Measurements from ENCODE around the gene SCRN1.

SCRN1 gene

DNA sequence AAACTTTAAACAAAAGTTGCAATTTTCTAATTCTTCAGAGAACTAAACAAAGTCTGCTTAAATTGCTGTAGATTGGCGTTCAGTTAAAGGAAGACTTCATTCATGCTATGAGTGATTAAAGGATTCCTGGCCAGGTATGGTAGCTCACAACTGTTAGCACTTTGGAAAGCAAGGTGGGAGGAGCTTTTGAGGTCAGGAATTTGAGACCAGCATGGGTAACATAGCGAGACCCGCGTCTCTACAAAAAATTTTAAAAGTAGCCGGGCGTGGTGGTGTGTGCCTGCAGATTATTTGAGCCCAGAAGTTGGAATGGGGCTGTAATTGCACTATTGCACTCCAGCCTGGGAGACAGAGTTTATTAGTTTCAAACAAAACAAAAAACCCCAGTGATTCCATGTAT, 13.5 kb upstream of the SCRN1 start:
- no peak overlapping the region for H3K4me3 ChIP-seq (ENCODE audit: low read depth, low read length)

DNA sequence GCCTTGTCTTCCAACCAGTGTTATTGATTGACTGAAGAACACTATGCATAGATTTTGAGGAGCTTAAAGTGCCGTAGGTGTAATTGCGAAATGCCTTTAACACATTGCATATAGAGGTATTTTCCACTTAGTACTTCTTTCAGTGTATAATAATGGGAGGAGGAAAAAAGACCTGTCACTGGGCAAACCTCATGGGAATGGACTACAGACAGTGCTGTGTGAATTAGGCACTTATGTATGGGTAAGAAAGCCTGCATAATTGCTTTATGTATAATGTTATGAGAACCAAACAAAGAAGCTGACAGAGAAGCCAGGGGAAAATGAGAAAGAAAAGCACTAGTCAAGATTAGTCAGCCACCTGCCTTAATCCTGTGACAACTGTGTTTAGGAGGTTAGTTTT, 12.4 kb upstream of the SCRN1 start:
- Histone ChIP-seq H3K27me3 (ENCODE audit: insufficient read depth, low read length) (no peaks in the 10 kb centered on the region), H3K4me3 (ENCODE audit: low read depth, low read length) (no peak overlapping the region), H3K4me1 (ENCODE audit: control insufficient read depth, insufficient read depth, low read length, unreplicated experiment) (no peaks in the 10 kb centered on the region), H2AFZ (ENCODE audit: low read length, unreplicated experiment) (no peak overlapping the region), H3K79me2 (ENCODE audit: control insufficient read depth, insufficient read depth, low read length, unreplicated experiment) (no peaks in the 10 kb centered on the region), H3K36me3 (ENCODE audit: insufficient read depth, low read length) (no peaks in the 10 kb centered on the region), H3K27ac (ENCODE audit: low read depth, low read length) (no peak overlapping the region)

More for the DNA sequence above, 13.5 kb upstream of the SCRN1 start:
- Histone ChIP-seq H3K4me1 (ENCODE audit: control insufficient read depth, insufficient read depth, low read length, unreplicated experiment) (no peaks in the 10 kb centered on the region), H3K27me3 (ENCODE audit: insufficient read depth, low read length) (no peaks in the 10 kb centered on the region), H2AFZ (ENCODE audit: low read length, unreplicated experiment) (no peak overlapping the region), H3K36me3 (ENCODE audit: insufficient read depth, low read length) (no peaks in the 10 kb centered on the region), H3K79me2 (ENCODE audit: control insufficient read depth, insufficient read depth, low read length, unreplicated experiment) (no peaks in the 10 kb centered on the region), H3K27ac (ENCODE audit: low read depth, low read length) (no peak overlapping the region)

- Histone ChIP-seq H2AFZ (ENCODE audit: low read length, unreplicated experiment) (no peak overlapping the region), H3K4me1 (ENCODE audit: control insufficient read depth, insufficient read depth, low read length, unreplicated experiment) (no peaks in the 10 kb centered on the region), H3K4me3 (ENCODE audit: low read depth, low read length) (no peak overlapping the region), H3K27me3 (ENCODE audit: insufficient read depth, low read length) (no peaks in the 10 kb centered on the region), H3K79me2 (ENCODE audit: control insufficient read depth, insufficient read depth, low read length, unreplicated experiment) (no peaks in the 10 kb centered on the region), H3K27ac (ENCODE audit: low read depth, low read length) (no peak overlapping the region), H3K36me3 (ENCODE audit: insufficient read depth, low read length) (peaks cover 5% of the 10 kb centered on the region; the same call in 1 of the 2 replicates)
These were observed 8.9 kb upstream of the SCRN1 start for GRCh38 chr7:29998489-29998888.

GRCh38 chr7:29996321-29996720, 6.7 kb upstream of the SCRN1 start:
- H3K27ac ChIP-seq (ENCODE audit: low read depth, low read length), result no peak overlapping the region
- no peaks in the 10 kb centered on the region for H3K27me3 ChIP-seq (ENCODE audit: insufficient read depth, low read length)
- no peaks in the 10 kb centered on the region for H3K79me2 ChIP-seq (ENCODE audit: control insufficient read depth, insufficient read depth, low read length, unreplicated experiment)
- peaks cover 5% of the 10 kb centered on the region; the same call in 1 of the 2 replicates for H3K36me3 ChIP-seq (ENCODE audit: insufficient read depth, low read length)
- H3K4me3 ChIP-seq (ENCODE audit: low read depth, low read length), result no peak overlapping the region
- H2AFZ ChIP-seq (ENCODE audit: low read length, unreplicated experiment), result no peak overlapping the region
- no peaks in the 10 kb centered on the region for H3K4me1 ChIP-seq (ENCODE audit: control insufficient read depth, insufficient read depth, low read length, unreplicated experiment)

- Histone ChIP-seq H2AFZ (ENCODE audit: low read length, unreplicated experiment) (no peak overlapping the region), H3K36me3 (ENCODE audit: insufficient read depth, low read length) (peaks cover 5% of the 10 kb centered on the region; the same call in 1 of the 2 replicates), H3K27me3 (ENCODE audit: insufficient read depth, low read length) (no peaks in the 10 kb centered on the region), H3K27ac (ENCODE audit: low read depth, low read length) (no peak overlapping the region), H3K4me3 (ENCODE audit: low read depth, low read length) (no peak overlapping the region), H3K4me1 (ENCODE audit: control insufficient read depth, insufficient read depth, low read length, unreplicated experiment) (no peaks in the 10 kb centered on the region), H3K79me2 (ENCODE audit: control insufficient read depth, insufficient read depth, low read length, unreplicated experiment) (peaks cover 7% of the 10 kb centered on the region)
These were observed 6.1 kb upstream of the SCRN1 start for GRCh38 chr7:29995652-29996051.

- Histone ChIP-seq H3K27ac (ENCODE audit: low read depth, low read length) (no peak overlapping the region), H3K36me3 (ENCODE audit: insufficient read depth, low read length) (peaks cover 5% of the 10 kb centered on the region; the same call in 1 of the 2 replicates), H3K27me3 (ENCODE audit: insufficient read depth, low read length) (no peaks in the 10 kb centered on the region), H3K4me3 (ENCODE audit: low read depth, low read length) (no peak overlapping the region), H3K4me1 (ENCODE audit: control insufficient read depth, insufficient read depth, low read length, unreplicated experiment) (peaks cover 3% of the 10 kb centered on the region), H3K79me2 (ENCODE audit: control insufficient read depth, insufficient read depth, low read length, unreplicated experiment) (peaks cover 26% of the 10 kb centered on the region), H2AFZ (ENCODE audit: low read length, unreplicated experiment) (no peak overlapping the region)
These were observed 3.5 kb upstream of the SCRN1 start for GRCh38 chr7:29993140-29993539.

- Histone ChIP-seq H3K27ac (ENCODE audit: low read depth, low read length) (no peak overlapping the region), H3K27me3 (ENCODE audit: insufficient read depth, low read length) (no peaks in the 10 kb centered on the region), H3K36me3 (ENCODE audit: insufficient read depth, low read length) (peaks cover 5% of the 10 kb centered on the region; the same call in 1 of the 2 replicates), H2AFZ (ENCODE audit: low read length, unreplicated experiment) (no peak overlapping the region), H3K4me1 (ENCODE audit: control insufficient read depth, insufficient read depth, low read length, unreplicated experiment) (peaks cover 12% of the 10 kb centered on the region), H3K4me3 (ENCODE audit: low read depth, low read length) (no peak overlapping the region), H3K79me2 (ENCODE audit: control insufficient read depth, insufficient read depth, low read length, unreplicated experiment) (peaks cover 38% of the 10 kb centered on the region)
These were observed 2.3 kb upstream of the SCRN1 start for GRCh38 chr7:29991937-29992336.

- H3K27me3 ChIP-seq (ENCODE audit: insufficient read depth, low read length), result no peaks in the 10 kb centered on the region
- H3K79me2 ChIP-seq (ENCODE audit: control insufficient read depth, insufficient read depth, low read length, unreplicated experiment), result peaks cover 45% of the 10 kb centered on the region
- H2AFZ ChIP-seq (ENCODE audit: low read length, unreplicated experiment), result no peak overlapping the region
- H3K4me1 ChIP-seq (ENCODE audit: control insufficient read depth, insufficient read depth, low read length, unreplicated experiment), result peaks cover 14% of the 10 kb centered on the region
- H3K27ac ChIP-seq (ENCODE audit: low read depth, low read length), result no peak overlapping the region
- no peaks in the 10 kb centered on the region for H3K36me3 ChIP-seq (ENCODE audit: insufficient read depth, low read length)
- H3K4me3 ChIP-seq (ENCODE audit: low read depth, low read length), result no peak overlapping the region
These were observed 1.3 kb upstream of the SCRN1 start for GRCh38 chr7:29990931-29991330.

GRCh38 chr7:29988424-29989256, 961 bp downstream of the SCRN1 start:
- Histone ChIP-seq H3K36me3 (ENCODE audit: insufficient read depth, low read length) (no peaks in the 10 kb centered on the region), H3K4me3 (ENCODE audit: low read depth, low read length) (peak overlapping the region; percentile 88), H3K4me1 (ENCODE audit: control insufficient read depth, insufficient read depth, low read length, unreplicated experiment) (peaks cover 18% of the 10 kb centered on the region), H2AFZ (ENCODE audit: low read length, unreplicated experiment) (peak overlapping the region; percentile 41), H3K27me3 (ENCODE audit: insufficient read depth, low read length) (no peaks in the 10 kb centered on the region), H3K27ac (ENCODE audit: low read depth, low read length) (peak overlapping the region; percentile 91), H3K79me2 (ENCODE audit: control insufficient read depth, insufficient read depth, low read length, unreplicated experiment) (peaks cover 65% of the 10 kb centered on the region)

GRCh38 chr7:29987811-29988317, 1.7 kb downstream of the SCRN1 start:
- H2AFZ ChIP-seq (ENCODE audit: low read length, unreplicated experiment), result peak overlapping the region; percentile 58
- H3K36me3 ChIP-seq (ENCODE audit: insufficient read depth, low read length), result no peaks in the 10 kb centered on the region
- H3K4me1 ChIP-seq (ENCODE audit: control insufficient read depth, insufficient read depth, low read length, unreplicated experiment), result peaks cover 18% of the 10 kb centered on the region
- no peaks in the 10 kb centered on the region for H3K27me3 ChIP-seq (ENCODE audit: insufficient read depth, low read length)
- H3K79me2 ChIP-seq (ENCODE audit: control insufficient read depth, insufficient read depth, low read length, unreplicated experiment), result peaks cover 71% of the 10 kb centered on the region
- peak overlapping the region; percentile 91 for H3K27ac ChIP-seq (ENCODE audit: low read depth, low read length)
- peak overlapping the region; percentile 88 for H3K4me3 ChIP-seq (ENCODE audit: low read depth, low read length)

DNA sequence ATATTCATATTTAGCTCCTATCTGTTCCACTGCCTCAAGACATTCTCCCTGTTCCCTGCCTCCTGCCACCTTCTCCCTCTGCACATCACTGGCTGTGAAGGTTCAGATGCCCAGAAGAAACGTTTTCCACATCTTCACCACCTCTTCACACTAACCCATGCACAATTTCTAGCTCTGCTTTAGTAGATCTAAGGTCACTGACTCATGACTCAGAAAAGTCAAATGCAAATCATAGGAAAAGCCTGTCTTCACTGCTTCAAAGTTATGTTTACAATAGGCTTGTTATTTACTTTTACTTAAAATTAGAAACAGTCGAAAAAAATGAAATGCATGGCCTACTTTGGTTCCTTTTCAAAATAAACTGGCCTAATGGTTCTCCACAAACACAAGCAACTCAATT, 2.5 kb downstream of the SCRN1 start:
- peaks cover 79% of the 10 kb centered on the region for H3K79me2 ChIP-seq (ENCODE audit: control insufficient read depth, insufficient read depth, low read length, unreplicated experiment)
- H3K36me3 ChIP-seq (ENCODE audit: insufficient read depth, low read length), result 0 out of 2 replicates have a peak, but pooled peaks cover under 1% of the 10 kb centered on the region
- no peaks in the 10 kb centered on the region for H3K27me3 ChIP-seq (ENCODE audit: insufficient read depth, low read length)
- no peak overlapping the region for H2AFZ ChIP-seq (ENCODE audit: low read length, unreplicated experiment)
- peak overlapping the region; percentile 88 for H3K4me3 ChIP-seq (ENCODE audit: low read depth, low read length)
- H3K4me1 ChIP-seq (ENCODE audit: control insufficient read depth, insufficient read depth, low read length, unreplicated experiment), result peaks cover 18% of the 10 kb centered on the region
- H3K27ac ChIP-seq (ENCODE audit: low read depth, low read length), result peak overlapping the region; percentile 91
